ENCODE measurements around the gene SLC4A8. TPM values are rescaled to one million over a fixed set of nuclear protein-coding genes. Genes with fewer than 3 reads are reported as not detected.

The SLC4A8 gene
- total RNA-seq, 1 experiment from 2014 or later, result 1.4 TPM

GRCh38 chr12:51441583-51441982 is 17.0 kb downstream of the SLC4A8 start:
- H3K79me2 ChIP-seq (ENCODE audit: insufficient read depth, low read length), result no peaks in the 10 kb centered on the region
- no peaks in the 10 kb centered on the region for H3K27me3 ChIP-seq (ENCODE audit: insufficient read depth, low read length)
- no TSS peak for BruUV-seq (replicated peaks)
- H3K4me1 ChIP-seq (ENCODE audit: control insufficient read depth in 1 of 2, insufficient read depth in 2 of 2, low read length in 2 of 2), result no peaks in the 10 kb centered on the region; a peak in 1 of 4 replicates
- ATAC-seq, result no peak
- no peak overlapping the region for H3K4me3 ChIP-seq (replicated peaks in 1 of 2; ENCODE audit: low read depth in 1 of 2, low read length in 2 of 2)
- H3K9ac ChIP-seq (ENCODE audit: low read length), result no peak overlapping the region
- H3K9me3 ChIP-seq (ENCODE audit: control insufficient read depth in 1 of 2, insufficient read depth in 1 of 2, low read depth in 1 of 2, low read length in 2 of 2), result no peaks in the 10 kb centered on the region
- no peak overlapping the region for H3K27ac ChIP-seq (ENCODE audit: low read depth, low read length)
- no peaks in the 10 kb centered on the region for H4K20me1 ChIP-seq (ENCODE audit: insufficient read depth)
- intact Hi-C loops (cut with micrococcal nuclease), result no loop called here
- DNase-seq (ENCODE audit: low read depth, low spot score), result no peak
- ChIA-PET POLR2A (no interaction called here), RAD21 (ENCODE audit: low non-redundant PET in 1 of 2, low total read pairs in 2 of 2, uncharacterized antibody in 2 of 2, unreplicated experiment in 2 of 2) (no interaction called here), CTCF (no interaction called here)
- H3K36me3 ChIP-seq (ENCODE audit: control insufficient read depth in 1 of 2, insufficient read depth in 2 of 2, low read length in 2 of 2), result no peaks in the 10 kb centered on the region
- H2AFZ ChIP-seq (ENCODE audit: low read depth, low read length, poor library complexity, severe bottlenecking), result no peak overlapping the region
- H3K4me2 ChIP-seq (ENCODE audit: low read length), result no peak overlapping the region
- H3K9me2 ChIP-seq (ENCODE audit: insufficient read depth), result 0 out of 2 replicates have a peak, but pooled peaks cover 3% of the 10 kb centered on the region
- TF ChIP-seq CTCF (IDR thresholded peaks at IDR 0.05 in 2 of 3, conservative IDR thresholded peaks at IDR 0.05 in 1 of 3; ENCODE audit: borderline replicate concordance in 1 of 3, insufficient read depth in 1 of 3, low read depth in 2 of 3, low read length in 2 of 3) (no peak), MAX (IDR thresholded peaks at IDR 0.05) (no peak)

- no peaks in the 10 kb centered on the region for H3K27me3 ChIP-seq (ENCODE audit: insufficient read depth, low read length)
- BruUV-seq (replicated peaks), result no TSS peak
- no peaks in the 10 kb centered on the region for H3K79me2 ChIP-seq (ENCODE audit: insufficient read depth, low read length)
- ChIA-PET RAD21 (ENCODE audit: low non-redundant PET in 1 of 2, low total read pairs in 2 of 2, uncharacterized antibody in 2 of 2, unreplicated experiment in 2 of 2) (no interaction called here), POLR2A (no interaction called here), CTCF (no interaction called here)
- TF ChIP-seq ZBTB33 (IDR thresholded peaks at IDR 0.05; ENCODE audit: extremely low read depth, insufficient replicate concordance, low read length) (no peak), EZH2phosphoT487 (IDR thresholded peaks at IDR 0.05; ENCODE audit: borderline replicate concordance) (no peak), SIN3A (IDR thresholded peaks at IDR 0.05; ENCODE audit: low read depth) (no peak)
- DNase-seq (ENCODE audit: low read depth, low spot score) (no peak), ATAC-seq (no peak)
- no peak overlapping the region for H3K27ac ChIP-seq (ENCODE audit: low read depth, low read length)
- no peak overlapping the region for H3K9ac ChIP-seq (ENCODE audit: low read length)
- intact Hi-C loops (cut with micrococcal nuclease), result no loop called here
- H3K36me3 ChIP-seq (ENCODE audit: control insufficient read depth in 1 of 2, insufficient read depth in 2 of 2, low read length in 2 of 2), result no peaks in the 10 kb centered on the region
- H3K4me1 ChIP-seq (ENCODE audit: control insufficient read depth in 1 of 2, insufficient read depth in 2 of 2, low read length in 2 of 2), result no peaks in the 10 kb centered on the region; a peak in 1 of 4 replicates
- H3K9me2 ChIP-seq (ENCODE audit: insufficient read depth), result 0 out of 2 replicates have a peak, but pooled peaks cover 3% of the 10 kb centered on the region
- no peak overlapping the region for H2AFZ ChIP-seq (ENCODE audit: low read depth, low read length, poor library complexity, severe bottlenecking)
- no peak overlapping the region for H3K4me2 ChIP-seq (ENCODE audit: low read length)
- no peaks in the 10 kb centered on the region for H3K9me3 ChIP-seq (ENCODE audit: control insufficient read depth in 1 of 2, insufficient read depth in 1 of 2, low read depth in 1 of 2, low read length in 2 of 2)
- no peaks in the 10 kb centered on the region for H4K20me1 ChIP-seq (ENCODE audit: insufficient read depth)
- H3K4me3 ChIP-seq (replicated peaks in 1 of 2; ENCODE audit: low read depth in 1 of 2, low read length in 2 of 2), result no peak overlapping the region
These were observed 17.7 kb downstream of the SLC4A8 start for GRCh38 chr12:51442324-51442723.

Data from HCT116 (cell line).